GM21619 (cell line): ENCODE measurements around the gene AMER3.
"Not testable (repeated sequence)": the region's sequence is repeated elsewhere in the genome, so short reads cannot be mapped to it uniquely, and the experiment has no call there.

Experiments
- ATAC-seq: cut with Tn5 transposase; IDR thresholded peaks from one replicate; pipeline ENCODE4 v1.9.1; 2021; ENCODE audit not compliant: unreplicated experiment

Gene AMER3, protein sequence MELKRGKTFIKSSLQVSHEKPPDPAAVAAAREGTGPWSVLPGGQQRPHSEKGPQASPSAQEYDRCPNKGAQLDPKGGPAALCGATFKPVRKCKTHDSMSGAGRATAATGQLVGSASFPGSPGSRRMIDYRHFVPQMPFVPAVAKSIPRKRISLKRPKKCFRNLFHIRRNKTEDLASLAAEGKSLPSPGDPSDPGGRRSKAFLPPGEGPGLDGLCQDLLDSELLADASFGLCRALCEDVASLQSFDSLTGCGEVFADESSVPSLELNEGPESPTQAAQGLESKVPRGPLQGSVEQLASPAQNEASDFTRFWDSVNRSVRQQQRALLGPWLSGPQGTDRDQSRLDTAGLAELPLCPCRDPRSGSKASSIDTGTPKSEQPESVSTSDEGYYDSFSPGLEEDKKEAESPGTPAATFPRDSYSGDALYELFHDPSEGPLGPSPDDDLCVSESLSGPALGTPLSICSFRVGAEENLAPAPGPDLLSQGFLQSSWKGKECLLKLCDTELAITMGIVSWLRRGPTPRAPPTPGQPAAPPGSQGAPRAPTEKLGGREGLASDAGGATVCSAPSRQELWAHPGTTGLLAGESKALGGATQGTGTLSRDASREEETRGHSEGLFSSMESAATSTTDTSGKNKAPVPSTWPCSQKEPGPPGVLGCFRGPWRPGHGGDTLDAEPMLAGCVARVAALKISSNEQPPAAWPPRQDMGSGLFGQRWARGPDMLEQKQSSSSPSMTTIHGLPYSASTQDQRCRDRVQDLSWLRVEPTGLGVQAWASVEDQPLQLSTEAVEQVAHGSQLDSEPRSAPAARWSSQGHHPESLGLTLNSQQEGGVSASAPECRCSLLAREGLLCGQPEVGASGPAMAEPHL

DNA sequence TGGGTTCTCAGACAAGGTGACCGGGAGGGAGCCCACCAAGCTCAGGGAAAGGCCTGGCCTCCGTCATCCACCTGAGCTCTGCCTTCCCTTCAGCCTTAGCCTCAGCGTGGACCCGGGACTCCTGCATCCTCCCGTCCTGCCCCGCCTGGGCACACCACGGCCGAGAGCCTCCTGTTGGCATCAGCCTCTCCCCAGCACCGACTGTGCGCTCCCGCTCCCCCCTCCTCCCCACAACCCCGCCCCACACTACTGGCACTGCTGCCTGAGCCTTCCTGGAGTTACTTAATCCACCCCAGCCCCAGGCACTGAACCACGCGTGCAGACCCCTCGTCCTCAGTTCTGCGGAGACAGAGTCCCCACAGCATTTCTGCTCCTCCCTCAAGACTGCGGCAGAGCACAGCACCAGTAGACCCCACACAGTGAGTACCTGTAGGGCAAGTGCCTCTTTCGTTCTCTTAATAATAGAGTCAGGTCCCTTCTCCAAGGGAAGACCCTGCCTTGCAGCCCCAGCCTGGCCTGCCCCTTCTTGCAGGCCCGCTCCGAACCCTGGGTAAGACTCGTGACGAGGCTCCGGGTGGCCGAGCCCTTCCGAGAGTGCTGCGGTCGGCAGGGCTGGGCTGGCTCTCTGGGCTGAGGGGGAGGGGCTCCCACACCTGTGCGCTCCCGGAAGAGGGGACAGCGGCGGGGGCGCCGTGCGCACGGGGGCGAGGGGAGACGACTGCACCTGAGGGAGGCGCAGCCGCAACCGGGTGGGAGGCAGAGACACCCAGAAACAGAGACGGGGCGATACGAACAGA, at the start of gene AMER3:
Gene AMER3 (plus strand): TSS at position 285 of the 797 bp plus-strand sequence. CDS start 6,533 bp downstream, outside the sequence.
- no peak for ATAC-seq

DNA sequence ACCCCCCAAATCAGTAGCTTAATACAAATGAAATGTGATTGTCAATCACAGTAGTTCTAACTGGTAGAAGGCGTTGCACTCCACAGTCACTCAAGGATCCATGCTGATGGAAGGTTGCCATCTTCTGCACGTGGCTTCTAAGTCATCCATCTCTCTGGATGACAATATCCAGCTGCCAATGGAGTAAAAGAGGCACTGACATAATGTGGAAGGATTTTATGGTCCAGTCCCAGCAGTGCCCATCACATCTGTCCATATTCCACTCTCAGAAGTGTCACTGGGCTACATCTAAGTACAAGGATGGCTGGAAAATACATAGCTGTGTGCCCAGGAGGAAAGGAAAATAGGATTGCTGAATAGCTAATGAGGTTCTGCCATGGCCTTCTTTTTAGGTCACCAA, 40.5 kb upstream of the AMER3 start:
- ATAC-seq = not testable (repeated sequence)

DNA sequence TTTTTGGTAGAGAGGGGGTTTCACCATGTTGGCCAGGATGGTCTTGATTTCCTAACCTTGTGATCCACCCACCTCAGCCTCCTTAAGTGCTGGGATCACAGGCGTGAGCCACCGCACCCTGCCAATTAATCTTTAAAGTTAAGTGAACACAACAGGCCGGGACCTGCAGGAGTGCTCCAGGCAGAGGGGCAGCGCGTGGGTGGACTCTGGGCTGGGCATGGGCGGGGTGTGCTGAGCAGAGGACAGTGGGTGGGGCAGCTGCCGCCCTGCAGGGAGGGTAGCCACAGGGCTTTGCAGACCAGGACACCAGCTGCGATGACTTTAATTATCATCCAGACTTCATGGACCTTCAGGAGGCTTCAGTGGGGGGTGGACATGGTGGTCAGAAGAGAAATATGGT, 35.3 kb upstream of the AMER3 start:
- ATAC-seq = no peak

DNA sequence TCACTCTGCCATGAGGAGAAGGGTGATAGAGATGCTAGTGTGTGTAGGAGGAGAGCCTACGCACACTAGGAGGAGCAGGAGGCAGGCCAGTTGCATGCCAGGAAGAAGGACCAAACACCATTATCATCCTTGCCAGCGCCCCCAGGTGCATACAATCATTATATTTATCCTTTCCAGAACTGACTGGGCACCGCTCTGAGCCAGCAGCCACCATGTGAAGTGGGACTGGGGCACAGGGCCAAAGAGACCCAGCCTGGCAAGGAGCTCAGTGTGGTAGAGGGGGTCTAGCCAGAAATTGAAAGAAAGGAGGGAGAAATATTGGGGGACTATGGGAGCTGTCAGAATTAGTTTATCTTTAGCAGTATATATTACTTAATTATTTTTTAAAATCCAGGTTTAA, 34.8 kb upstream of the AMER3 start:
- ATAC-seq = no peak

DNA sequence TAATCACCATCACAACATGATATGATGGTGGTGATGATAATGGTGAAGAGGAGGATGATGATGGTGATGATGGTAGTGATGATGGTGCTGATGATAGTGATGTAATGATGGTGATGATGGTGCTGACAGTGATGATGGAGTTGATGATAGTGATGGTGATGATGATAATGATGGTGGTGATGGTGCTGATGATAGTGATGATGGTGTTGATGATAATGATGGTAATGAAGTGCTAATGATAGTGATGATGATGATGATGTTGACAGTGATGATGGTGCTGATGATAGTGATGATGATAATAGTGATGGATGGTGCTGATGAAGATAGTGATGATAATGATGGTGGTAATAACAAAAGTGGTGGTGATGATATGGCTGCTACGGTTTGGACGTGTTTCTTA, 30.9 kb upstream of the AMER3 start:
- ATAC-seq = no peak

DNA sequence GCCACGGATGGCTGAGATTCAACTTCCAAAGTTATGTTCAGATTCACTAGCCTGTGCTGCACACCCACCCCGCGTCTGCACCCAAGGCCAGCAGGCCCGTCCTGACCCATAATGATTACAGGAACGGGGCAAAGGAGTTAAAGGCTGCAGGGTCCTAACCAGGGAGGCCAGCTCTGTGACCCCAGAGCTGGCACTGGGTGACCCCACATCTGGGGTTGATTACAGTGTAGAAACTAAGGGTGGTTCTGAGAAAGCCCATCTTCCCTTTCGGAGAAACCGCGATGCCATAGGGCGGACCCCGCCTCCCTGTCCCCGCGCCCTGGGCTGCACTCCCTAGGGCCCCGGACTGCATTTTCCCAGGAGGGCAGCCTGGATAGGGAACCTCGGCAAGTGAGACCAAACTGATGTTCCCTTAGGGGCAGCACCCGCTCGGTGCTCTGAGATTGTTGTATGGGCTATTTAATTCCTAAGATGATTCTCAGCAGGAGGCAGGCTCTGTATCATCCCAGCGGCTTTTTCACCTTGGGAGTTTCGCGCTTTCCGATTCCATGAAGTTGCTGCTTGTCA, 28.6 kb upstream of the AMER3 start:
- no peak for ATAC-seq

DNA sequence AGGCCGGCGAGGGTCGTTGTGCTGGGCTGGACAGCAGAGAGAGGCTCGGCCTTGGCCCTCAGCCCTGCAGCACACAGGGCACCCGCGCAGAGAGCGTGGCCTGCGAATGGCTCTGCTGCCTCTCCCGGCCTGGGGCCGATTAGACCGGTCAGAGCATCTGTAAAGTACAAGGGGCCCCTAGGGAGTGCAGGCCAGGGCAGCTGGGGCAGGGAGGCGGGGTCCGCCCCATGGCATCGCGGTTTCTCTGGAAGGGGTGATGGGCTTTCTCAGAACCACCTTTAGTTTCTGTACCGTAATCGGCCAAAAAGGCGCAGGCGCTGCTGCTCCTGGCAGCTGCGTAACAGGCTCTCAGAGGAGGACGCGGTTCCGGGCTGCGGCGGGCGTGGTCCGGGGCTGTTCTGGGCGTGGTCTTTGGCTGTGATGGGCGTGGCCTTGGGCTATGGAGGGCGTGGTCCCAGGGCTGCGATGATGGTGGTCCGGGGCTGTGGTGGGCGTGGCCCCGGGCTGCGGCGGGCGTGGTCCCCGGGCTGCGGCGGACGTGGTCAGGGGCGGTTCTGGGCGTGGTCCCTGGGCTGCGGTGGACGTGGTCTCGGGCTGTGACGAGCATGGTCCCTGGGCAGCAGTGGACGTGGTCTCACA, 27.9 kb upstream of the AMER3 start:
- peak; percentile 94 for ATAC-seq

DNA sequence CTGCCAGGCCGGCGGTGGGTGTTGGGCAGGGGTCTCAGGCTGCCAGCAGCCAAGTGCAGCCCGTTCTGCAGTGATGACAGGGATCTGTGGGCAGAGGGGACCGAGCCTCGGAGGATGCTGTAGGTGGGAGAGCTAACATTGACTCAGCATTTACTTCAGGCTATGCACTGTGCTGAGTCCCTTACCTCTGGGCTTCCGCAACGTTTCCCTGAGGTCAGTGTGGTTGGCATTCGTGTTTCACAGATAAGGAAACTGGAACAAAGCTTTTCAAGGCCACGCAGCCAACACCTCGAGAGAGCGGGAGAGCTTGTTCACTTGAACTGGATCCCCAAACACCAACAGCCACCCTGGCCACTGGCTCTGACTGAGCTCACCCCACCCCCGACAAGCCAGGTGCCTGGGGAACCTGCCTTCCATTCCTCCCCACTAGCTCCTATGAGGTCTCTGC, 27.3 kb upstream of the AMER3 start:
- peak; percentile 14 for ATAC-seq

DNA sequence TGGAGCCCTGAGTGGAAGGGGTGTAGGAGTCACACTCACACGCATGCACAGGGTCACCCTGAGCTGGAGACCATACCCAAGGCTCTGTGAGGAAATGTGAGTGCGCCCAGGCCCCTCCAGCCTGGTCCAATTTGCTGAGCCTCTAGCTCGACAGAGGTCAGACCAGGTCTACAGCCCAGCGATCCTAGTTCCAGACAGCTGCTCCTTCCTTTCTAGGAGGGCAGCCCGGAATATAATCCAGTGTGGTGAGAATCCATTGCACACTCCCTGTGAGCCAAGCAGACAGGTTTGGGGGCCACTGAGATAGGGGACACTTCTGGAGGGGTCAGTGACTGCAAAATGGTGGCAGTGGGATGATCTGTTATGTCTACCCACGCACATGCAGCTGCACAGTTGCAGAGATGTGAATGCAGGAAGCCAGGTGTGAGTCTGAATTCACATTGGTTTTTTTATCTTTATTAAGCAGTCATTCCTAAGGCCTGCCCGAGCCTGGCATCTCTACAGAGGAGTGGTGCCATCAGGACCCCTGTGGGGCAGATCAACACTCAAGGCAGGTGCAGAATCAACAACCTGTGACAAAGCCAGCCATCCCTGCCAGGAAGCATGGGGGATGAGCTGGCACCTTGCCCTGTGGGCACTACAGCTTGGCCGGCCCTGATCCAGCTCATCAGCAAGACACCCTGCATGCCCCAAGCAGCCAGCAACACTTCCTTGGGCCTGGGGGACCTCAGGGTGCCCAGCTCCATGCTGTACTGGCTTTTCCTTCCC, 26.6 kb upstream of the AMER3 start, which contains the start of gene GPR148:
Gene GPR148 (plus strand): TSS at position 522 of the 768 bp plus-strand sequence. CDS start 82 bp downstream, at position 604.
- no peak for ATAC-seq

DNA sequence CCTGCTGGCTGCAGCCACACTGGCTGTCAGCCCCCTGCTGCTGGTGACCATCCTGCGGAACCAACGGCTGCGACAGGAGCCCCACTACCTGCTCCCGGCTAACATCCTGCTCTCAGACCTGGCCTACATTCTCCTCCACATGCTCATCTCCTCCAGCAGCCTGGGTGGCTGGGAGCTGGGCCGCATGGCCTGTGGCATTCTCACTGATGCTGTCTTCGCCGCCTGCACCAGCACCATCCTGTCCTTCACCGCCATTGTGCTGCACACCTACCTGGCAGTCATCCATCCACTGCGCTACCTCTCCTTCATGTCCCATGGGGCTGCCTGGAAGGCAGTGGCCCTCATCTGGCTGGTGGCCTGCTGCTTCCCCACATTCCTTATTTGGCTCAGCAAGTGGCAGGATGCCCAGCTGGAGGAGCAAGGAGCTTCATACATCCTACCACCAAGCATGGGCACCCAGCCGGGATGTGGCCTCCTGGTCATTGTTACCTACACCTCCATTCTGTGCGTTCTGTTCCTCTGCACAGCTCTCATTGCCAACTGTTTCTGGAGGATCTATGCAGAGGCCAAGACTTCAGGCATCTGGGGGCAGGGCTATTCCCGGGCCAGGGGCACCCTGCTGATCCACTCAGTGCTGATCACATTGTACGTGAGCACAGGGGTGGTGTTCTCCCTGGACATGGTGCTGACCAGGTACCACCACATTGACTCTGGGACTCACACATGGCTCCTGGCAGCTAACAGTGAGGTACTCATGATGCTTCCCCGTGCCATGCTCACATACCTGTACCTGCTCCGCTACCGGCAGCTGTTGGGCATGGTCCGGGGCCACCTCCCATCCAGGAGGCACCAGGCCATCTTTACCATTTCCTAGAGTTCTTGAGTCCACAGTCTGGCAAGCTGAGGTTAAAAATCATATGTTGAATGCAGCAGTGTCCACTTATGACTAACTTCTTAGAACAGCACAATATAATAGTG, 25.7 kb upstream of the AMER3 start:
- no peak for ATAC-seq

DNA sequence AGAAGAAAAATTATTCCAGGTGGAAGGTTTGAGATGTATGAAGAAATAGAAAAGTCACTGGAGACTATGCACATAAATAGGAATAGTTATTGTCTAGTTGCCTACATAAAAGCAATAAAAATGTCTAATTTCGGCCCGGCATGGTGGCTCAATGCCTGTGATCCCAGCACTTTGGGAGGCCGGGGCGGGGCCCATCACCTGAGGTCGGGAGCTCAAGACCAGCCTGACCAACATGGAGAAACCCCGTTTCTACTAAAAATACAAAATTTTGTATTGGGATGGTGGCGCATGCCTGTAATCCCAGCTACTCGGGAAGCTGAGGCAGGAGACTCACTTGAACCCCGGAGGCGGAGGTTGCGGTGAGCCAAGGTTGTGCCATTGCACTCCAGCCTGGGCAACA, 23.1 kb upstream of the AMER3 start:
- not testable (repeated sequence) for ATAC-seq

DNA sequence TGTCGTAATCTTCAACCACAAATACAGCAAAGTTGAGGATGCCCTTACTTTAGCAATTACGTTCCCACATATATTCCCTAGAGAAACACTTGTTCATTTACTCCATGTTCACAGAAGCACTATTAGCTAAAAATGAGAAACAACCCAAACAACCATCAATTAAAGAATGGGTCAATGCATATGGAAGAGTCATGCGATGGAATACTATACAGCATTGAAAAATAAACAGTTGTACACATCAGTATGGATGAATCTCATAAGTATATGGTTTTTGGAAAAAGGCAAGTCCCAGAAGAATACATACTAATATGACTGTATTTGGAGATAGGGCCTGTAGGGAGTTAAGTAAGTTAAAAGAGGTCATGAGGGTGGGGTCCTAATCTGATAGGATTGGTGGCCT, 20.1 kb upstream of the AMER3 start:
- no peak for ATAC-seq

DNA sequence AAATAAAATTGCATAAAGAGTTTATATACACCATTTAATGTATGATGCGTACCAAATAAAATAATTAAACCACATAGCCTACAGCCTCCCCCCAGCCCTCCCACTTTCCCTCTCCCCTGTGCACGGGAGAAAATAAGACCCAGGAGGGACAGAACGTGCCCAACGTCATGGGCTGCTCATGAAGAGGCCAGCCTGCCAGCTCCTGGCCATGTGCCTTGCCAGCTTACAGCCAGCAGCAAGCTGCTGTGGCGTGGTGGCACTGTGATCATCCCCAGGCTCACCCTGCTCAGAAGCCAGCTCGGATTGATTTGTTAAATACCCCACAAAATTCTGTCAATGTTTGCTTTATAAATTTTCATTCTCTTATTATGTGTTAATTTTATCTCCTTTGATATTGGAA, 18.9 kb upstream of the AMER3 start:
- no peak for ATAC-seq

DNA sequence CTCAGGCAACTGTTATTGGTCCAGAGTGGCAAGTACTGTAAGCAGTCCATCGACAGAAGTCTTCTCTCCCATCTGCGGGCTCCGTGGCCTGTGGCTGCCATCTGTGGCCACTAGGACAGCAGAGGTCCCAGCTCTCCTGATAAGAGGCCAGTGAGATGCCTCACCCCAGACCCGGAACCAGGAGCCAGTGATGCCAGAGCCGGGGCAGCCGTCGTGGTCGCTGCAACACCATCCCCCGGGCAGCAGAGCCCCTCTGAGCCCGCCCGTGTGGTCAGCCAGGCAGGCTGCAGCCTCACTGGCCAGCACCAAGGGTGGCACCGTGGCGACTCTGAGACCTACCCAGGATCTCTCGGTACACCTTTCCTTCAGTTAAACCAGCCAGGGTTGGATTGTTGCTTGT, 17.7 kb upstream of the AMER3 start:
- ATAC-seq = no peak

DNA sequence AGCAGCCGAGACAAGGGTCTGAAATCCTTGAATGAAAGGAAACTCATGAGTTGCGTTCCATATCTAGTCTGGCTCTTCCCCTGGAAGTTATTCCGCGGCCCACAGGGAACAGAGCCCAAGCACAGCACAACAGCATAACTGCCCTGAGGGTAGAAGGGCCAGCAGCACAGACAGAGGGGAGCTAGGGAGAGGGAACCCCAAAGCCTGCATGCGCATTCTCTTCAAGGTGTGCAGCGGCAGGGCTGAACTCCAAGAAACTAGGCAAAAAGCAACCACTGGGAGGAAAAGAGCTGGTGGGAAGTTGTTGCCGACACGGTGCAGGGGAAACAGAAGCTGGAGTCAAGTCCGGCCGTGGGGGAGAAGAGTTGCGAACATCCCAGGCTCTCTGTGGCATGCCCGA, 14.7 kb upstream of the AMER3 start:
- no peak for ATAC-seq

DNA sequence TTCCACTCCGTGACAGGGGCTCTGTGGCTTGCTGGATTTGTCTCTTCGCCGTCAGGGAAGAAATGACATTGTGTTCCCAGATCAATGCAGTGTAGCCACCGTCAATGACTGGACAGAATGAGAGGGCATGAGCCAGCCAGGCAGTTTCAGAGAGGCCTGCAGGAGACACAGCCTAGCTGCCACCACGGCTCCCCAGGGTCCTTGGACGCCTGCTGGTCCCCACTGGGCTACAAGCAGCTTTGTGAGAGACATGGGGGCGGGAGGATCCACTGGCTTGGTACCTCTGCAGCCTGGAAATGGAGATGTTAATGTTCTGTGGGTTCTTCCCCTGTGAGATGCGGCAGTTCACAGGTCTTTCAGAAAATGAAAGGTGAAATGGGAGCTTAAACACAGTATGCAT, 12.1 kb upstream of the AMER3 start:
- ATAC-seq = no peak

DNA sequence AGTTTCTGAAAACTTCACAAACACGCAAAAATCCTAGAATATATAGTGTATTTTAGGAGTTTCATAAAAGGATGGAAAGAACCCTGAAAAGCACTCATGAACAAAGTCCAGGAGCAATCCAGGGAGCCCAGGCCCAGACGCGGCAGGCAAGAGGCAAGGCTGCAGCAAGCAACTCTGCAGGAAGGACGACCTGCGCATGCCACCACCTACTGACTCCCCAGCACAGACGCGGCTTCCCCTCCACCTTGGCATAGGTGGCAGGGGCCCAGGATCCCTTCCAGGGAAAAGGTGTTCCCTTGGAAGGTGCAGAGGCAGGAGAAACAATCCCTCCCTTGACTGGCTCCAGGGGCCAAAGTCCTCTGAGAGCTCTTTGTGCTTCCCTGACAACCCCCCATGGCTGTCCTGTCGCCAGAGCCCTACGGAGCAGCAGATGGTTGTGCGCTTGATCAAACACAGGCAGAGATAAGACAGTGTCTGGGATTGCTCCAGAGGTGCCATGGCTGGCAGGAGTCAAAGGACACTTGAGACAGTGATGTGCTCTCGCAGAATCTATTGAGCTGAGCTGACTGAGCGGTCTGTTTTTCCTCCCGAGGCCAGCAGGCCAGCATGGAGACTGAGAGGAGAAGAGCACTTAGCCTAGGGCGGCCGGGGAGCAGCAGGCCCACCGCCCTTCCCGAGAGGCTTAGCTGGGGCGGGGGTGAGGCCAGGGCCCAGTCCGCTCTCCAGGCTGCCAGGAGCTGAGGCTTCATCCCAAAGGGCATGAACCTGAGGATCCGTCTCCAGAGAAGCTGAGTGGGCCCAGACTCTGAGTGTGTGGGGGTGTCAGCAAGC, 10.8 kb upstream of the AMER3 start:
- ATAC-seq = no peak
